Measurements from ENCODE around the gene PGA4. TPM values are rescaled to one million over a fixed set of nuclear protein-coding genes. Genes with fewer than 3 reads are reported as not detected.
"Not testable (repeated sequence)": the region's sequence is repeated elsewhere in the genome, so short reads cannot be mapped to it uniquely, and the experiment has no call there.

The PGA4 gene
- total RNA-seq, 1 experiment from 2014 or later = not detected

DNA sequence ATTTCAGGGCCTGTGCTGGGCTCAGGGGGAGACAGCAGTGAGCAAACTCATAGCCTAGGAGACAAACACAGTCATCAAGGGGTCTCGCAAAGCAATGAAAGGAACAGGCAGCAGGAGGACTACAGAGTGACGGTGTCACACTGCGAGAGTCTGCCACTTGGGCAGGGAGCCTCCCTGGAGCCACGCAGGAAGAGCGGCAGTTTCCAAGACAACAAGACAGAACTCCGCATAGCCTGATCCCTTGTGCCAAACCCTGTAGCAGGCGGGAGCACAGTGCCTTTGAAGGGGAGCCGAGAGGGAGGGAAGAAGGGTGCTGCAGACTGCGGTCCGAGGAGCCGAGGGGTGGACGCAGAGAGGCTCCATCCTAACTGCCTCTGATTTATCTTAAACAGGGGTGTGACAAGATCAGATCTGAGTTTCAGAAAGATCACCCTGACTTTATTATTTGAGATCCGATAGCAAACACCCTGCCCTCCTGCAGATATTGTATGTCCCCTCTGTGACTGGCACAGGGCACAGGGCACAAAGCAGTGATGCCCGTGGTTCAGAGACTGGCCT is 17.6 kb upstream of the PGA4 start:
- DNase-seq (ENCODE audit: low read depth) = not testable (repeated sequence)

DNA sequence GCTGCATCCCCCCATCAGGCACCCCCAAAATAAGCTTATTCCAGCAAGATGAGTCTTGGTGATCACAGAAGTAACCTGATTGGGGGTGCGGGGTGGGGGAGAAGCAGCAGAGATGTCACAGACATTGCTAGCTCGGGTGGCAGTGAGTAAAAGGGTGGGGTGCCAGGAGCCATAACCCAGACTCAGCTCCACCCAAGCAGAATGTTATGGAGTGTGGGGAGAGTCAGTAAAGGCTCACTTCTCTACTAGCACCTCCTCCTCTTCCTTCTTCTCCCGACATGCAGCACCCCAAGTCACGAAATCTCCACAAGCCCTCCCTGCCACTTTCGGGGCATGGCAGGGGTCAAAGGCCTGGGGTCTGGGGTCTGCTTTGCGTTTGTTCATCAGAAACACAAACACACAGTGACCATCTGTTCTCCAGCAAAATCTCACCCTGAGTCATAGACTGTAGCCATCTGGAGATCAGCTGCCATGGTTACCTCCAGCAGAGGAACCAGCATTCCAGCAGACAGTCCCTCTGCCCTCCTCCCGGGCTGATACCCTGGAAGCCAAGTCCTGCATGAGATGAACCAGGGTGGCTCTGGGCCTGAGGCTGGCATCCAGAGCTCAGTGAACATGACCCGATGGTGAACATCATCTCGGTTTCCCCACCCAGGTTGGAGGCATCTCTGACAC is 14.4 kb upstream of the PGA4 start:
- DNase-seq (ENCODE audit: low read depth) = not testable (repeated sequence)

DNA sequence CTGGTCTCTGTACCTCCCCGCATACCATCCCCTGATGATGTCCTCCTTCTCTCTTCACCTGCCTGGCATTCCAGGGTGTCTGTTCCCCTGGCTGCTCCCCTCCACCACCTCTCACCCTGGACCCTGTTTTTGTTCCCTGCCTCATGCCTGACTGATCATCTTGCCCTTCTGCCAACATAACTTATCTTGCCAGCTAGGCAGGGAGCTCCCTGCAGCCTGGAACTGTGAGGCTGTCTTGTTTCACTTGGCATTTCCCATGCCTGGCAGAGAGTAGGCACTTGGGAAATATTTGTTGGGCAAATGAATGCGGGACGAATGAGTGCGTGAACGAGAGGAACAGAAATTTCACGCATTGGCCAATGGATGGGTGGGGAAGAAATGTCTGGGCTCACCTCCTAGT is 11.5 kb upstream of the PGA4 start:
- not testable (repeated sequence) for DNase-seq (ENCODE audit: low read depth)

DNA sequence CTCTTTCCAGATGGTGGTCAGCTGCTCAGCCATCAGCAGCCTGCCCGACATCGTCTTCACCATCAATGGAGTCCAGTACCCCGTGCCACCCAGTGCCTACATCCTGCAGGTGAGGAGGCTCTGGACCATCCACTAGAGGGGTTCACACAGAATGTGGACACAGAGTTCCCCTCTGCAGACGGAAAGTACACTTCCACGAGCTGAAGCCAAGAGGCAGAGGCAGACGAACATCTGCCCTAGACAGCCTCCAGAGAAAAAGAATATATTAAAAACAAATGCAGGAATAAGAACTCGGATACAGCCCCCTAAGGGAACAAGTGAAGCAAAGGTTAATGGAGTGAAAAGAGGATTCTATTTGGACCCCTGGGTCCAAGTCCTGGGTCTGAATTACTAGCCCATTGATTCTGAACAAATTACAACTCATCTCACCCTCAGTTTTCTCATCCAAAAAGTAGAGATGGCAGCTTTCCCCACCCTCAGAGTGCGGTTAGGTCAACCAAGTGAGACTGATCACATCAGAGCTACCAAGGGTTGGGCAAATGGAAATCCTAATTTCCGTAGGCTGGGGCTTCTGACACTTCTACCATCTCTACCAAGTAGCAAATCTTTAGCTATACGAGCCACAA is 10.7 kb upstream of the PGA4 start:
- not testable (repeated sequence) for DNase-seq (ENCODE audit: low read depth)

DNA sequence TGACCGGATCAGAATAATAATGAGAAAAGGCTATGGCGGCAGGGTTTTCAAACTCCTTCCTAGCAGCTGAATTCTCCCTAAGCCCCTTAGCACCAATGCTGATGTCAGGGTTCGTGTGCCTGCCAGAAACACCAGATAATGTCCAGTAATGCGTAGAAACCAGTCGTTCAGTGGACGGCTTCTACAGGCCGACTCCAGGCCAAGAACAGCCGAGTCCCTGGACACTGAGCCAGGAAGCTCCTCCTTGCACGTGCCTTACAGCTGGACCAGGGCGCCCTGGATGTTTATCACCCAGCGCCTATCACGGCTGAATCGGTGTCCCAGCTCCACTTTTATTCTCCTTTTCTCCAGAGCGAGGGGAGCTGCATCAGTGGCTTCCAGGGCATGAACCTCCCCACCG is 9.9 kb upstream of the PGA4 start:
- not testable (repeated sequence) for DNase-seq (ENCODE audit: low read depth)

DNA sequence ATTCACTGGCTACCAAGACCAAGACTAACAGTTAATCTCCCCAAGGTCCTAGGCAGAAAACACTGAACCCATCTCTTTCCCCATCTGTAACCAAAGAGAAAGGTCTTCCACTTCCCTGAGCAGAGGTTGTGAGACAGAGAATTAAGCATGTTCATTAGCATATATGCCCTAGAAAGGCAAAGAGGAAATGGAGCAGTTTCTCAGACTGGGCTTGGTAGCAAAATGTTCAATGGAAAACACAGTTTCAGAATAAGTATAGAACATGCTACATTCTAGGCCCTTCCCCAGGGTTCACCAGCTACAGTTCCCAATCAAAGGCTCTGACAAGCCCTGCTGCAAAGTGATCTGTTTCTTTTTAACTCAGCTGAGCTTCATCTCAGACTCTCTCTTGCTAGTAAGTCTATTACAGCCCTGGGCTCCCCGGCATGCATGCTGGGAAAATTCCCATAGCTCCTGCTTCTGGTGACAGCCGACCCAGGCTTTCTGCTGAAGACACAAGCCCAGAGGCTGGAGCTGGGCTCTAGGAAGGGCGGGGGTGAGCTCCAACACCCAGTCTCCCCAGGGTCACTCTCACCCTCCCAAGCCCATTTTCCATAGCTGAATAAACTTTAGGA is 8.3 kb upstream of the PGA4 start:
- not testable (repeated sequence) for DNase-seq (ENCODE audit: low read depth)

DNA sequence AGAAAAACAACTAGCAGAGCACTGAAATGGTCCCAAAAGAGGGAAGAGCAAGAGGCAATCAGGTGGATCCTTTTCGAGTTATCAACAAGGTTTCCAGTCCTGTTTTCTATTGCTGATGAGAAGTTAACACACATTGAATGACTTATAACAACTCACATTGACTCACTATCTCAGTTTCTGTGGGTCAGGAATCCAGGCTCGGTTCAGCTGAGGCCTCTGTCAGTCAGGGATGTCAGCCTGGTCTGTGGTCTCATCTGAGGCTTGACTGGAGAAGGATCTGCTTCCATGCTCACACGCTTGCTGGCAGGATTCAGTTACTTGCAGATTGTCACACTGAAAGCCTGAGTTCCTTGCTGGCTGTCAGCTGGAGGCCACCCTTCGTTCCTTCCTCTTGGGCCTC is 3.8 kb upstream of the PGA4 start:
- not testable (repeated sequence) for DNase-seq (ENCODE audit: low read depth)

DNA sequence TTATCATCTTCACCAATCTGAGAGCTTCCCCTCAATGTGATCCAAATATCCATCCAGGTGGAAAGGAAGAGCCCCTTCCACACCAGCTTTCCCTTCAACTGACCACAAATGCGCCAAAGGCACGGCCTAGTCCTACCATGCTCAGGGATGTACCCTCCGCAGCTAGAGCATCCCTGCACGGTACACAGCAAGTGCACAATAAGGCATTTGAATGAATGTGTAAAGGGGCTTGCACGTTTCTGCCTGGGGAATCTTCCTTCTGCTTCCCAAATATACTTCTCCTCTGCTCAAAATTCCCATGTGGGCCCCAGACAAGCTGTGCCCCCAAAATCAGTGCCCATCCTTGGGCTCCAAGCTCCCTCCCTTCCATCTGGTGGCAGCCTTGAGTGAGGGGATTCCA is 3.1 kb upstream of the PGA4 start:
- not testable (repeated sequence) for DNase-seq (ENCODE audit: low read depth)

DNA sequence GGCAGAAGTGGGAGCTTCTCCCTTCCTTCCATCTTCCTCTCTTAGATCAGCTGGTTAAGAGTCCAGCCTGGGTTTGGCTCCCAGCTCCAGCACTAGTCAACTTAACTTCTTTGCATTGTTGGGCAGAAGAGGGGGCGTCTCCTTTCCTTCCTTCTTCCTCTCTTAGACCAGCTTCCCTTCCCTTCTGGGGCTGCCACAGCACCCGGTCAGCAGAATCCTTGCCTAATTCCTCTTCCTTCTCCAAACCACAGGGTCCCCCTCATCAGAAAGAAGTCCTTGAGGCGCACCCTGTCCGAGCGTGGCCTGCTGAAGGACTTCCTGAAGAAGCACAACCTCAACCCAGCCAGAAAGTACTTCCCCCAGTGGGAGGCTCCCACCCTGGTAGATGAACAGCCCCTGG is 545 bp downstream of the PGA4 start:
- DNase-seq (ENCODE audit: low read depth) = not testable (repeated sequence)

DNA sequence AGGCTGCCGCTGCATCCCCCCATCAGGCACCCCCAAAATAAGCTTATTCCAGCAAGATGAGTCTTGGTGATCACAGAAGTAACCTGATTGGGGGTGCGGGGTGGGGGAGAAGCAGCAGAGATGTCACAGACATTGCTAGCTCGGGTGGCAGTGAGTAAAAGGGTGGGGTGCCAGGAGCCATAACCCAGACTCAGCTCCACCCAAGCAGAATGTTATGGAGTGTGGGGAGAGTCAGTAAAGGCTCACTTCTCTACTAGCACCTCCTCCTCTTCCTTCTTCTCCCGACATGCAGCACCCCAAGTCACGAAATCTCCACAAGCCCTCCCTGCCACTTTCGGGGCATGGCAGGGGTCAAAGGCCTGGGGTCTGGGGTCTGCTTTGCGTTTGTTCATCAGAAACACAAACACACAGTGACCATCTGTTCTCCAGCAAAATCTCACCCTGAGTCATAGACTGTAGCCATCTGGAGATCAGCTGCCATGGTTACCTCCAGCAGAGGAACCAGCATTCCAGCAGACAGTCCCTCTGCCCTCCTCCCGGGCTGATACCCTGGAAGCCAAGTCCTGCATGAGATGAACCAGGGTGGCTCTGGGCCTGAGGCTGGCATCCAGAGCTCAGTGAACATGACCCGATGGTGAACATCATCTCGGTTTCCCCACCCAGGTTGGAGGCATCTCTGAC is 4.5 kb downstream of the PGA4 start:
- not testable (repeated sequence) for DNase-seq (ENCODE audit: low read depth)

DNA sequence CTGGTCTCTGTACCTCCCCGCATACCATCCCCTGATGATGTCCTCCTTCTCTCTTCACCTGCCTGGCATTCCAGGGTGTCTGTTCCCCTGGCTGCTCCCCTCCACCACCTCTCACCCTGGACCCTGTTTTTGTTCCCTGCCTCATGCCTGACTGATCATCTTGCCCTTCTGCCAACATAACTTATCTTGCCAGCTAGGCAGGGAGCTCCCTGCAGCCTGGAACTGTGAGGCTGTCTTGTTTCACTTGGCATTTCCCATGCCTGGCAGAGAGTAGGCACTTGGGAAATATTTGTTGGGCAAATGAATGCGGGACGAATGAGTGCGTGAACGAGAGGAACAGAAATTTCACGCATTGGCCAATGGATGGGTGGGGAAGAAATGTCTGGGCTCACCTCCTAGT is 7.3 kb downstream of the PGA4 start:
- DNase-seq (ENCODE audit: low read depth) = not testable (repeated sequence)

DNA sequence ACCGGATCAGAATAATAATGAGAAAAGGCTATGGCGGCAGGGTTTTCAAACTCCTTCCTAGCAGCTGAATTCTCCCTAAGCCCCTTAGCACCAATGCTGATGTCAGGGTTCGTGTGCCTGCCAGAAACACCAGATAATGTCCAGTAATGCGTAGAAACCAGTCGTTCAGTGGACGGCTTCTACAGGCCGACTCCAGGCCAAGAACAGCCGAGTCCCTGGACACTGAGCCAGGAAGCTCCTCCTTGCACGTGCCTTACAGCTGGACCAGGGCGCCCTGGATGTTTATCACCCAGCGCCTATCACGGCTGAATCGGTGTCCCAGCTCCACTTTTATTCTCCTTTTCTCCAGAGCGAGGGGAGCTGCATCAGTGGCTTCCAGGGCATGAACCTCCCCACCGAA is 8.9 kb downstream of the PGA4 start:
- DNase-seq (ENCODE audit: low read depth) = not testable (repeated sequence)

DNA sequence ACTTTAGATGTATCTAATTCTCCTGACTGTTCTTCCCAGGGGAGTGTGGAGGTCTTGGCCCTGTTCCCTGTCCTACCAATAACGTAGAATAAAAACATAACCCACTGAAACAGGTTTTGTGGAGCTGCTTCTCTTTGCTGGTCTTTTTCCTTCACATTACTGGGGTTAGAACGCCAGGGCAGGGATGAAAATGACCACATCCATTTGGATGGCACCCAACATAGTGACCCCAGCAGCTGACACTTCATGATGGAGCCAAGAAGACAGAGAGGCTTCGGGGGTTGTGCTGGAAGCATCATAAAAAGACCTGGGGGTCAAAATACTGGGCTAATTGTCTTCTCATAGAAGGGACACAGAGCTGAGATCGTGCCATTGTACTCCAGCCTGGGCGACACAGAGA is 9.4 kb downstream of the PGA4 start:
- DNase-seq (ENCODE audit: low read depth) = not testable (repeated sequence)

DNA sequence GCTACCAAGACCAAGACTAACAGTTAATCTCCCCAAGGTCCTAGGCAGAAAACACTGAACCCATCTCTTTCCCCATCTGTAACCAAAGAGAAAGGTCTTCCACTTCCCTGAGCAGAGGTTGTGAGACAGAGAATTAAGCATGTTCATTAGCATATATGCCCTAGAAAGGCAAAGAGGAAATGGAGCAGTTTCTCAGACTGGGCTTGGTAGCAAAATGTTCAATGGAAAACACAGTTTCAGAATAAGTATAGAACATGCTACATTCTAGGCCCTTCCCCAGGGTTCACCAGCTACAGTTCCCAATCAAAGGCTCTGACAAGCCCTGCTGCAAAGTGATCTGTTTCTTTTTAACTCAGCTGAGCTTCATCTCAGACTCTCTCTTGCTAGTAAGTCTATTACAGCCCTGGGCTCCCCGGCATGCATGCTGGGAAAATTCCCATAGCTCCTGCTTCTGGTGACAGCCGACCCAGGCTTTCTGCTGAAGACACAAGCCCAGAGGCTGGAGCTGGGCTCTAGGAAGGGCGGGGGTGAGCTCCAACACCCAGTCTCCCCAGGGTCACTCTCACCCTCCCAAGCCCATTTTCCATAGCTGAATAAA is 10.5 kb downstream of the PGA4 start:
- DNase-seq (ENCODE audit: low read depth) = not testable (repeated sequence)

DNA sequence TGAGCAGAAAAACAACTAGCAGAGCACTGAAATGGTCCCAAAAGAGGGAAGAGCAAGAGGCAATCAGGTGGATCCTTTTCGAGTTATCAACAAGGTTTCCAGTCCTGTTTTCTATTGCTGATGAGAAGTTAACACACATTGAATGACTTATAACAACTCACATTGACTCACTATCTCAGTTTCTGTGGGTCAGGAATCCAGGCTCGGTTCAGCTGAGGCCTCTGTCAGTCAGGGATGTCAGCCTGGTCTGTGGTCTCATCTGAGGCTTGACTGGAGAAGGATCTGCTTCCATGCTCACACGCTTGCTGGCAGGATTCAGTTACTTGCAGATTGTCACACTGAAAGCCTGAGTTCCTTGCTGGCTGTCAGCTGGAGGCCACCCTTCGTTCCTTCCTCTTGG is 15.0 kb downstream of the PGA4 start:
- DNase-seq (ENCODE audit: low read depth) = not testable (repeated sequence)

DNA sequence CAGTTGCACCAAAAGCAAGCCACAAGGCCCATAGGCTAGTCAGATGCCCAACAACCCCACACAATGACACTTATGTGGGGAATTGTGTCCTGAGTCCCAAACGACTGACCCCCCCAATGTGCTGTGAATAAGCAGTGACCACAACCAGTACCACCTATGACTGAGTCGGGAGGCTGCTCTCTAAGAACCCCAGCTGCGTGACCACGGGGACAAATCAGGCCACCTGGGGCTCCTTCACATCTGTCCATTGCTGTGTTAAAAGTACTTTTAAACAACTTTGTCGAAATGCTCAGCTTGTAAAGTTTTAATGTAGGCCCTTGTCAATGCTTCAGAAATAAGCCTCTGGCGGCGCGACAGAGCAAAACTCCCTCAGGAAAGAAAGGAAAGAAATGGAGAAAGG is 18.1 kb downstream of the PGA4 start:
- DNase-seq (ENCODE audit: low read depth) = not testable (repeated sequence)

DNA sequence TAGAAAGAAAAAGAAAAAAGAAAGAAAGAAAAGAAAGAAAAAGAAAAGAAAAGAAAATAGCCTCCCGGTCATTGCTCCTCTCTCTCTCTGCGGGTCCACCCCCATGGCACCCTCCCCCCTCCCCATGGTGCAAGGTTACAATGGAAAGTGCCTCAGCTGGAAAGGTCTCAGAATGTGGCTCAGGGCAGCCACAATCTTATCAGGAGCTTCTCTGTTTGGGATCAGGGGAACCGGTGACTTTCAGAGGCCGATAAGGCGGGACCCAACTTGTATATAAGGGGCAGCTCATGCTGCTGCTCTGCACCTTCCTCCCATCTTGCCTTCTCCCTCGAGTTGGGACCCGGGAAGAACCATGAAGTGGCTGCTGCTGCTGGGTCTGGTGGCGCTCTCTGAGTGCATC is 18.7 kb downstream of the PGA4 start, which contains the start of gene PGA5:
TSS of gene PGA5 (plus strand) at position 301 of the 400 bp plus-strand sequence. CDS start at position 353, 52 bp downstream.
- not testable (repeated sequence) for DNase-seq (ENCODE audit: low read depth)

DNA sequence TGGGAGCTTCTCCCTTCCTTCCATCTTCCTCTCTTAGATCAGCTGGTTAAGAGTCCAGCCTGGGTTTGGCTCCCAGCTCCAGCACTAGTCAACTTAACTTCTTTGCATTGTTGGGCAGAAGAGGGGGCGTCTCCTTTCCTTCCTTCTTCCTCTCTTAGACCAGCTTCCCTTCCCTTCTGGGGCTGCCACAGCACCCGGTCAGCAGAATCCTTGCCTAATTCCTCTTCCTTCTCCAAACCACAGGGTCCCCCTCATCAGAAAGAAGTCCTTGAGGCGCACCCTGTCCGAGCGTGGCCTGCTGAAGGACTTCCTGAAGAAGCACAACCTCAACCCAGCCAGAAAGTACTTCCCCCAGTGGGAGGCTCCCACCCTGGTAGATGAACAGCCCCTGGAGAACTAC is 19.4 kb downstream of the PGA4 start:
- DNase-seq (ENCODE audit: low read depth) = not testable (repeated sequence)

DNA sequence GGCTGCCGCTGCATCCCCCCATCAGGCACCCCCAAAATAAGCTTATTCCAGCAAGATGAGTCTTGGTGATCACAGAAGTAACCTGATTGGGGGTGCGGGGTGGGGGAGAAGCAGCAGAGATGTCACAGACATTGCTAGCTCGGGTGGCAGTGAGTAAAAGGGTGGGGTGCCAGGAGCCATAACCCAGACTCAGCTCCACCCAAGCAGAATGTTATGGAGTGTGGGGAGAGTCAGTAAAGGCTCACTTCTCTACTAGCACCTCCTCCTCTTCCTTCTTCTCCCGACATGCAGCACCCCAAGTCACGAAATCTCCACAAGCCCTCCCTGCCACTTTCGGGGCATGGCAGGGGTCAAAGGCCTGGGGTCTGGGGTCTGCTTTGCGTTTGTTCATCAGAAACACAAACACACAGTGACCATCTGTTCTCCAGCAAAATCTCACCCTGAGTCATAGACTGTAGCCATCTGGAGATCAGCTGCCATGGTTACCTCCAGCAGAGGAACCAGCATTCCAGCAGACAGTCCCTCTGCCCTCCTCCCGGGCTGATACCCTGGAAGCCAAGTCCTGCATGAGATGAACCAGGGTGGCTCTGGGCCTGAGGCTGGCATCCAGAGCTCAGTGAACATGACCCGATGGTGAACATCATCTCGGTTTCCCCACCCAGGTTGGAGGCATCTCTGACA is 23.3 kb downstream of the PGA4 start:
- DNase-seq (ENCODE audit: low read depth) = not testable (repeated sequence)

DNA sequence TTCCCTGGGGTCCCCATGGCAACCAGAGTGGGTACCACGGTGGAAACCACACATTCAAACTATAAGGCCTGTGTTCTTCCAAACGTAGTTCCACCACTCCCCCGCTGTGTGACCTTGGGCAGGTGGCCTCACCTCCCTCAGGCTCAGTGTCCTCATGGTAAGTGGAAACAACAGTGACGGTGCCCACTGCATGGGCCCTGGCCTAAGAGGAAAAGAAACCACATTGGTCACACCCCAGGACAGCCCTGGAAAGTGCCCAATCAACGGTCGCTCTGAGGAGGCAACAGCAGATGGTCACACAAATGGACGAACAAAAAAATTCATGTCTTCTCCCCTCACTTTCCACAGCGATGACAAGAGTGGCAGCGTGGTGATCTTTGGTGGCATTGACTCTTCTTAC is 25.9 kb downstream of the PGA4 start:
- not testable (repeated sequence) for DNase-seq (ENCODE audit: low read depth)

DNA sequence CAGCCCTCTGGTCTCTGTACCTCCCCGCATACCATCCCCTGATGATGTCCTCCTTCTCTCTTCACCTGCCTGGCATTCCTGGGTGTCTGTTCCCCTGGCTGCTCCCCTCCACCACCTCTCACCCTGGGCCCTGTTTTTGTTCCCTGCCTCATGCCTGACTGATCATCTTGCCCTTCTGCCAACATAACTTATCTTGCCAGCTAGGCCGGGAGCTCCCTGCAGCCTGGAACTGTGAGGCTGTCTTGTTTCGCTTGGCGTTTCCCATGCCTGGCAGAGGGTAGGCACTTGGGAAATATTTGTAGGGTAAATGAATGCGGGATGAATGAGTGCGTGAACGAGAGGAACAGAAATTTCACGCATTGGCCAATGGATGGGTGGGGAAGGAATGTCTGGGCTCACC is 27.1 kb downstream of the PGA4 start:
- not testable (repeated sequence) for DNase-seq (ENCODE audit: low read depth)

Measured in Daoy (cell line).